Transverse colon (tissue), 4 donors: ENCODE measurements around the gene CHST15. TPM values are rescaled to one million over a fixed set of nuclear protein-coding genes. Genes with fewer than 3 reads are reported as not detected.

ENCODE experiments used
- DNase-seq: peaks from one replicate; pipeline ENCODE4 v3.0.0-alpha.2; 2019
- H3K27ac ChIP-seq, 4 donors: fragments of 200-600 bp; sonication (generic); 2 replicates each; pipeline ENCODE4 v1.5.1; 2016 to 2018; ENCODE audit warnings: inconsistent platforms in 4 of 4
- H3K27me3 ChIP-seq: fragments of 200-600 bp; sonication (generic); 2 replicates; pipeline ENCODE4 v1.5.1; 2017; ENCODE audit warnings: inconsistent platforms
- H3K36me3 ChIP-seq, 4 donors: fragments of 200-600 bp; sonication (generic); 2 replicates each; pipeline ENCODE4 v1.5.1; 2017 to 2019; ENCODE audit warnings: inconsistent platforms in 4 of 4
- H3K4me1 ChIP-seq, 4 donors: fragments of 200-600 bp; sonication (generic); 2 replicates each; pipeline ENCODE4 v1.5.1; 2017 to 2020; ENCODE audit warnings: inconsistent platforms in 4 of 4
- H3K4me3 ChIP-seq, 4 donors: fragments of 200-600 bp; sonication (generic); 1 replicate in 1 of 4; 2 replicates in 3 of 4; pipeline versions ENCODE4 v1.5.1 to v1.6.1; 2017 to 2019; ENCODE audit warnings: inconsistent platforms in 4 of 4
- H3K9me3 ChIP-seq, 2 donors: fragments of 200-600 bp; sonication (generic); 2 replicates each; pipeline ENCODE4 v1.5.1; 2017 to 2019; ENCODE audit warnings: inconsistent platforms in 2 of 2
- CTCF ChIP-seq, 5 experiments: fragments of 200-600 bp in 3 of 5; fragments of 450-650 bp in 2 of 5; sonication (generic) in 3 of 5; IDR thresholded peaks; 1 replicate in 2 of 5; 2 replicates in 3 of 5; pipeline ENCODE4 v1.5.1; 2016 to 2017; ENCODE audit warnings: antibody characterized with exemption in 5 of 5, inconsistent platforms in 3 of 5, mild to moderate bottlenecking in 2 of 5, moderate library complexity in 1 of 5
- EP300 ChIP-seq: sonication (generic); formaldehyde crosslinking; IDR thresholded peaks from one replicate; pipeline ENCODE4 v1.6.1; 2017; ENCODE audit warnings: antibody characterized with exemption, low read depth
- POLR2A ChIP-seq: fragments of 450-650 bp; IDR thresholded peaks from one replicate; pipeline ENCODE4 v1.6.1; 2016; ENCODE audit warnings: antibody characterized with exemption, mild to moderate bottlenecking, moderate library complexity
- POLR2AphosphoS5 ChIP-seq, 3 donors: sonication (generic); formaldehyde crosslinking; IDR thresholded peaks; one replicate each; pipeline ENCODE4 v1.6.1; 2016; ENCODE audit warnings: antibody characterized with exemption in 3 of 3
- WGBS, 2 donors: methylation state at CpG; one replicate each; pipeline ENCODE4 v1.1.5; 2018; ENCODE audit warnings: low coverage in 1 of 2; 5-methylcytosine and 5-hydroxymethylcytosine counted together
- in situ Hi-C, 4 donors: fragments of 200-750 bp; cut with MboI; loops; one replicate each; pipeline versions ENCODE4 v1.15.0 to v1.15.1; 2017; ENCODE audit warnings: low sequenced_read_pairs in 3 of 4, low pct_ligation_motif_present in 1 of 4, low pct_unique_long_range_greater_than_20kb in 1 of 4
- intact Hi-C: fragments of 100-400 bp; cut with DNase I; formaldehyde crosslinking; loops from one replicate; pipeline ENCODE4 v1.15.1; 2023; ENCODE audit warnings: low total_unique reads
- total RNA-seq, 4 donors: library from RNA; depleted of rRNA; stranded (reverse); fragments of >200 nt; gene quantifications; one replicate each; pipeline ENCODE4 v1.1.0, GENCODE V29; 2016

CHST15 gene
- total RNA-seq, 4 donors from 2014 or later: 10.0 to 25.4 (median 16.0) TPM

GRCh38 chr10:124128811-124129145 lies 35.4 kb upstream of the CHST15 start:
- no peaks in the 10 kb centered on the region for H3K36me3 ChIP-seq
- no peak overlapping the region for H3K4me3 ChIP-seq
- no peaks in the 10 kb centered on the region for H3K27me3 ChIP-seq
- in situ Hi-C loops: no loop called here
- no peaks in the 10 kb centered on the region for H3K9me3 ChIP-seq
- no peak overlapping the region for H3K27ac ChIP-seq
- no peaks in the 10 kb centered on the region for H3K4me1 ChIP-seq
- WGBS, 2 donors: 94% methylated on average over 3 to 5 of the region's 5 CpGs
- intact Hi-C loops: no loop called here
- no peak for TF ChIP-seq POLR2AphosphoS5 (IDR thresholded peaks at IDR 0.05)
- no peak for TF ChIP-seq EP300
- no peak for TF ChIP-seq CTCF (IDR thresholded peaks at IDR 0.05)
- TF ChIP-seq POLR2A: no peak
- no peak for DNase-seq

DNA sequence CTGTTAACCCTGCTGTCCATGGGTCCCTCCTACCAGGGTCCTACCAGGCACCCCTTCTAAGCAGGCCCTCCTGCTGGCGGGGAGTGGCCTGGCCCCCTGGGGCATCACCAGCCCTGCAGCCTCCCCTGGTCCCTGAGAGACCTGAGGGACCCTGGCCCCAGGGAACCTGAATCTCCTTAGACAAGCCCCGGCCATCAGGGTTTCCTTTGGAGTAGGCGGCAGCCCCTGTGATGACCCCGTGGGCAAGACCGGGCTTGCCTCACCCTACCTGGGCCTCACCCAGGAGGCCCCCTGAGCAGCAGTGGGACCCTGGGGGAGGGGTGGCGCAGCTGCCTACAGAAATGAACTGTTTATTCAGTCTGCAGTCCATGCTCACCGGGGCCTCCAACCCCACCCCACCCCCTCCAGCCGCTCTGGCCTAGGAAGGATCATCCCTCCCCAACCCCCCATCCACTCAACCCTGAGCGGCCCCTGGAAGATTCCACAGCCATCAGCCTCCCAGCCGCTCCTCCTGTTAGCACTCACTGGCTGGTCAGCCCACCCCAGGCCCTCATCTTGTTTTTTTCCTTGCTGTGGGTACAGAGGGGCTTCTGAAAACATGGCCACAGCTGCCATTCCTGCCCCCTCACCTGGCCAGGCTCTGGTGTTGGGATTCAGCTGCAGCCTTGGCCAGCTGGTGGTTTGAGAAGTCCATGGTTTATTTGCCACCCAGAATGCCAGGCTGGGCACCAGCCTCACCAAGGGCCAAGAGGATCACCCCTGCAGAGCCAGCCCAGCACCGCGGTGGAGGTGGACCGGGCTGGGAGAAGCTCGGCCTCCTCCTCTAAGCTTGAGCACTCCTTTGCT lies 34.8 kb upstream of the CHST15 start:
- in situ Hi-C loops (no loop called here), intact Hi-C loops (loop anchor here (1.0 kb wide), 1 partner anchor 12 kb away; no protein-coding TSS in a partner anchor)
- Histone ChIP-seq H3K4me1 (no peaks in the 10 kb centered on the region), H3K36me3 (no peaks in the 10 kb centered on the region), H3K4me3 (no peak overlapping the region), H3K9me3 (no peaks in the 10 kb centered on the region), H3K27me3 (no peaks in the 10 kb centered on the region), H3K27ac (no peak overlapping the region)
- DNase-seq: no peak
- no peak for TF ChIP-seq POLR2AphosphoS5 (IDR thresholded peaks at IDR 0.05)
- no peak for TF ChIP-seq CTCF (IDR thresholded peaks at IDR 0.05)
- 80 to 92% methylated on average over 1 to 13 of the region's 14 CpGs for WGBS, 2 donors

- no peaks in the 10 kb centered on the region for H3K36me3 ChIP-seq
- no peaks in the 10 kb centered on the region for H3K27me3 ChIP-seq
- H3K4me3 ChIP-seq: no peak overlapping the region
- intact Hi-C loops (loop anchor here (1.0 kb wide), 1 partner anchor 13 kb away; no protein-coding TSS in a partner anchor), in situ Hi-C loops (no loop called here)
- no peak for DNase-seq
- TF ChIP-seq CTCF (IDR thresholded peaks at IDR 0.05) (no peak), EP300 (no peak), POLR2A (no peak), POLR2AphosphoS5 (IDR thresholded peaks at IDR 0.05) (no peak)
- 40 to 83% methylated on average over 1 to 8 of the region's 9 CpGs for WGBS, 2 donors
- H3K27ac ChIP-seq: no peak overlapping the region
- no peaks in the 10 kb centered on the region for H3K4me1 ChIP-seq
- H3K9me3 ChIP-seq: no peaks in the 10 kb centered on the region
Observed at GRCh38 chr10:124127563-124127962, 34.2 kb upstream of the CHST15 start.

- Histone ChIP-seq H3K27me3 (no peaks in the 10 kb centered on the region), H3K36me3 (no peaks in the 10 kb centered on the region), H3K4me3 (no peak overlapping the region), H3K9me3 (no peaks in the 10 kb centered on the region), H3K27ac (no peak overlapping the region), H3K4me1 (no peaks in the 10 kb centered on the region)
- no peak for DNase-seq
- intact Hi-C loops (loop anchor here (1.0 kb wide), 1 partner anchor 13 kb away; no protein-coding TSS in a partner anchor), in situ Hi-C loops (no loop called here)
- WGBS, 2 donors: 88% methylated on average over 9 of the region's 9 CpGs; no CpG with 5 or more reads in 1 of the 2 donors
- TF ChIP-seq EP300: no peak
- no peak for TF ChIP-seq CTCF (IDR thresholded peaks at IDR 0.05)
- TF ChIP-seq POLR2AphosphoS5 (IDR thresholded peaks at IDR 0.05): no peak
- TF ChIP-seq POLR2A: no peak
Observed at GRCh38 chr10:124126983-124127385, 33.6 kb upstream of the CHST15 start.
